Retinal pigment epithelial cell (primary cell): Measurements from ENCODE around the gene KLF6.

Source experiments
- DNase-seq: peaks from one replicate; pipeline ENCODE4 v3.0.0-alpha.2; 2010; ENCODE audit warnings: low read depth
- H3K4me3 ChIP-seq: 2 replicates; pipeline ENCODE4 v1.5.1; 2011; ENCODE audit warnings: mild to moderate bottlenecking, low read length, control low read depth, moderate library complexity
- TF ChIP-seq, protein P1 (sequence below): conservative IDR thresholded peaks from 2 replicates; pipeline ENCODE4 v1.5.1; 2011; ENCODE audit warnings: low read depth, low read length, control low read depth, inconsistent platforms

KLF6 gene

GRCh38 chr10:3766046-3766756, 18.8 kb downstream of the KLF6 start:
- DNase-seq: no peak
- no peak overlapping the region for H3K4me3 ChIP-seq
- TF ChIP-seq, protein P1, sequence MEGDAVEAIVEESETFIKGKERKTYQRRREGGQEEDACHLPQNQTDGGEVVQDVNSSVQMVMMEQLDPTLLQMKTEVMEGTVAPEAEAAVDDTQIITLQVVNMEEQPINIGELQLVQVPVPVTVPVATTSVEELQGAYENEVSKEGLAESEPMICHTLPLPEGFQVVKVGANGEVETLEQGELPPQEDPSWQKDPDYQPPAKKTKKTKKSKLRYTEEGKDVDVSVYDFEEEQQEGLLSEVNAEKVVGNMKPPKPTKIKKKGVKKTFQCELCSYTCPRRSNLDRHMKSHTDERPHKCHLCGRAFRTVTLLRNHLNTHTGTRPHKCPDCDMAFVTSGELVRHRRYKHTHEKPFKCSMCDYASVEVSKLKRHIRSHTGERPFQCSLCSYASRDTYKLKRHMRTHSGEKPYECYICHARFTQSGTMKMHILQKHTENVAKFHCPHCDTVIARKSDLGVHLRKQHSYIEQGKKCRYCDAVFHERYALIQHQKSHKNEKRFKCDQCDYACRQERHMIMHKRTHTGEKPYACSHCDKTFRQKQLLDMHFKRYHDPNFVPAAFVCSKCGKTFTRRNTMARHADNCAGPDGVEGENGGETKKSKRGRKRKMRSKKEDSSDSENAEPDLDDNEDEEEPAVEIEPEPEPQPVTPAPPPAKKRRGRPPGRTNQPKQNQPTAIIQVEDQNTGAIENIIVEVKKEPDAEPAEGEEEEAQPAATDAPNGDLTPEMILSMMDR: no peak

- TF ChIP-seq, protein P1: no peak
- DNase-seq: no peak
- H3K4me3 ChIP-seq: no peak overlapping the region
Measured at GRCh38 chr10:3765146-3765545, 19.9 kb downstream of the KLF6 start.

DNA sequence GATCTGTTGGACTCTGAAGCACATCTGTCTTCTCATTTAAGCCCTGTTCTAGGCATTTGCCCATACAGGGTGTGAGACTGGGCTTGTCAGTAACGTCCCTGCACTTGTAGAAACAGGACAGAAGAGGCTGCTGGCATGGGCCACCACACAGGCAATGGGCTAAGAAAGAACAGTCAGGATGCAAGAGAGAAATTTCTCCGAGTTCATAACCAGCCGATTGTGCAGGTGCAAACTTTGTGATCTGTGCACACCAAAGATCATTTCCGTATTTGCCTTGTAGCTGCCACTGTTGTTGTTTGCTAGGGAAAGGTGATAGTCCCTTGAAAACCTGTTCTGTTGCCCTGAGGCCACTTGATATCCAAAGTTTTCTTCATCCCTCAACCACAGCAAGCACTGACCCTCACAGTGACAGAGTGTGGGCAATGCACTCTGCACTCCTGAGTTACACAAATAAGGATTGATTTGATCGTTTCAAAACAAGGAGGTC, 20.3 kb downstream of the KLF6 start:
- TF ChIP-seq, protein P1: no peak
- no peak overlapping the region for H3K4me3 ChIP-seq
- DNase-seq: no peak

GRCh38 chr10:3763852-3764625, 21.0 kb downstream of the KLF6 start:
- no peak overlapping the region for H3K4me3 ChIP-seq
- no peak for DNase-seq
- TF ChIP-seq, protein P1: no peak

- DNase-seq: peak; percentile 89
- H3K4me3 ChIP-seq: no peak overlapping the region
- TF ChIP-seq, protein P1: no peak
Measured at GRCh38 chr10:3763035-3763456, 22.0 kb downstream of the KLF6 start.

DNA sequence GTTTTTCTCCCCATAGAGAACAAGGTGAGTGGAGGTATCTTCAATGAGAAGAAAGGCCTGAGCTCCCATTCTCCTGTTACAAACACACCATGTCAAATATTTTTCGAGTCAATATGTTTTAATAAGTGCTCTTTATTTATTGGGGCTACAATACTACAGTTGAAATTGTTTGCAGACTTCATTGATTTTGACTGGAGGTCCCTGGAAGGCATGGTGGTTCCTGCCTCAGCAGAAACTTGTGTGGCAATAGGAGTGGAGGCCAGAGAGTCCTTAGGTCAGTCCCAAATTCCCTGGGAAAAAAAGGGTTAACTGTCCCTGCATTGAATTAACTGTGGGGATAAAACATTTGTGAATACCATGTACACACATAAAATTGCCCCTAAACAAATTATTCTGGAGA, 22.7 kb downstream of the KLF6 start:
- no peak for DNase-seq
- TF ChIP-seq, protein P1: no peak
- H3K4me3 ChIP-seq: no peak overlapping the region
